GM12864 (cell line): Measurements from ENCODE around the gene GANC.
"Not testable (repeated sequence)": the region's sequence is repeated elsewhere in the genome, so short reads cannot be mapped to it uniquely, and the experiment has no call there.

ENCODE experiments used
- DNase-seq: peaks from one replicate; pipeline ENCODE4 v3.0.0-alpha.2; 2011; ENCODE audit warnings: low read depth
- H3K4me3 ChIP-seq: 2 replicates; pipeline ENCODE4 v1.5.1; 2011; ENCODE audit warnings: mild to moderate bottlenecking, low read depth, low read length, control low read depth
- TF ChIP-seq, protein P1 (sequence below): IDR thresholded peaks from 2 replicates; pipeline ENCODE4 v1.5.1; 2011; ENCODE audit warnings: low read depth, mild to moderate bottlenecking, moderate library complexity, low read length, control low read depth, inconsistent platforms; ENCODE audit errors: missing control alignments

Gene GANC

DNA sequence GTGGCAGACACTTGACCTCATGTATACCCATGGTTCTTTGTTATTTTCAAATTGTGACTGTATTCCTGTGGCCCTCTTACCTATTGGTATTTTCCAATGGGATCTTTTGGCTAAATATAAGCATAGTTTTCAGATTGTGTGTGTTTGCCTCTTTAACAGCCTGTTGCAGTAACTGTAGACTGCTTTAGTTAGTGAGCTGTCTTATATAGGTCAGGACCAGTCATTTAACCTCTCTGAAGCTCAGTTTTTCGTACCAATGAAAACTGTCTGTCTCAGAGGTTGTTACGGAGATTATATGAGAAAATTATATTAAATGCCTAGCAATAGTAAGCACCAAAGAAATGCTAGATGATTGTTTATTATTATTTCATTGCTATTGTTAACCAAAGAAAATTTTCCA is 57.0 kb downstream of the GANC start:
- H3K4me3 ChIP-seq, result no peak overlapping the region
- TF ChIP-seq, protein P1, sequence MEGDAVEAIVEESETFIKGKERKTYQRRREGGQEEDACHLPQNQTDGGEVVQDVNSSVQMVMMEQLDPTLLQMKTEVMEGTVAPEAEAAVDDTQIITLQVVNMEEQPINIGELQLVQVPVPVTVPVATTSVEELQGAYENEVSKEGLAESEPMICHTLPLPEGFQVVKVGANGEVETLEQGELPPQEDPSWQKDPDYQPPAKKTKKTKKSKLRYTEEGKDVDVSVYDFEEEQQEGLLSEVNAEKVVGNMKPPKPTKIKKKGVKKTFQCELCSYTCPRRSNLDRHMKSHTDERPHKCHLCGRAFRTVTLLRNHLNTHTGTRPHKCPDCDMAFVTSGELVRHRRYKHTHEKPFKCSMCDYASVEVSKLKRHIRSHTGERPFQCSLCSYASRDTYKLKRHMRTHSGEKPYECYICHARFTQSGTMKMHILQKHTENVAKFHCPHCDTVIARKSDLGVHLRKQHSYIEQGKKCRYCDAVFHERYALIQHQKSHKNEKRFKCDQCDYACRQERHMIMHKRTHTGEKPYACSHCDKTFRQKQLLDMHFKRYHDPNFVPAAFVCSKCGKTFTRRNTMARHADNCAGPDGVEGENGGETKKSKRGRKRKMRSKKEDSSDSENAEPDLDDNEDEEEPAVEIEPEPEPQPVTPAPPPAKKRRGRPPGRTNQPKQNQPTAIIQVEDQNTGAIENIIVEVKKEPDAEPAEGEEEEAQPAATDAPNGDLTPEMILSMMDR, result no peak
- no peak for DNase-seq

DNA sequence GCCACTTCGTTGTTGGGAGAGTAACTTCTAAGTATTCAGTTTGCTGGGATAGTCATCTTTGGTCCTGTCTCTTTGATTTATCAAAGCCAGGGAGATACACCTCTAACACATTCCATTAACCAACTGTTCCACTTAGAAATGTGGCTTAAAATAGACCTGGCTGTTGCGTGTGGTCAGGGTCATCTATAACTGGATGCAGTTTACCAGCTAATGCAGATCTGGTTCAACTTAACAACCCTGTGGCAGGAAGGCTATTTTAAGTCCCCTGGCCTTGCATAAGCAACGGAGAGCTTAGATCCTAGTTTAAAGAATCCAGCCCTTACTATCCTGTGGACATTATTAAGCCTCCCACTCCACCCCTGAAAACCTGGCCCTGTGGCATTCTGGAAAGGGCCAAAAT is 58.2 kb downstream of the GANC start:
- H3K4me3 ChIP-seq, result no peak overlapping the region
- TF ChIP-seq, protein P1, result no peak
- no peak for DNase-seq

DNA sequence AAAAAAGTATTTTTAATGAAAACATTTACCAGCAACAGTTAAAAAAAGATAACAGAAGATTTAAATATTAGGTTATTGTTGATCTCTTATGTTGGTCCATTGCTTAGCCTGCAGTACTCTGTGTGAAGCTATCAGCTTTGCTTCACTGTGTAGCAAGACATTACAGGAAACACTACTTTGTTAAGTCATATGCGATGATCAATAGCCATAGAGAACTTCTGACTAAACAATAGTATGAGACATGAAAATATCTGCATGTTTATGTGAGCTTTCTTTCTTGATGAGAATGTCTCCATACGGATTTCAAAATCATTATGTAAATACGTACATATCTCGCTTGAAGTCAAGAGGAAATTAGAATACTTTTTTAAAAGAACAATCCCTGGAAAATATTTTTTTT is 59.3 kb downstream of the GANC start:
- no peak for DNase-seq
- TF ChIP-seq, protein P1, result no peak
- no peak overlapping the region for H3K4me3 ChIP-seq

DNA sequence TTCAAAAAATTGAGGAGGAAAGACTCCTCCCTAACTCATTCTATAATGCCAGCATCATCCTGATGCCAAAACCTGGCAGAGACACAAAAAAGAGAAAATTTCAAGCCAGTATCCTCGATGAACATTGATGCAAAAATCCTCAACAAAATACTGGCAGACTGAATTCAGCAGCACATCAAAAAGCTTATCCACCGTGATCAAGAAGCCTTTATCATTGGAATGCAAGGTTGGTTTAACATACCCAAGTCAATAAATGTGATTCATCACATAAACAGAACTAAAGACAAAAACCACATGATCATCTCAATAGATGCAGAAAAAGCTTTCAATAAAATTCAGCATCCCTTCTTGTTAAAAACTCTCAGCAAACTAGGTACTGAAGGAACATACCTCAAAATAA is 62.1 kb downstream of the GANC start:
- DNase-seq, result no peak
- TF ChIP-seq, protein P1, result no peak
- H3K4me3 ChIP-seq, result no peak overlapping the region

DNA sequence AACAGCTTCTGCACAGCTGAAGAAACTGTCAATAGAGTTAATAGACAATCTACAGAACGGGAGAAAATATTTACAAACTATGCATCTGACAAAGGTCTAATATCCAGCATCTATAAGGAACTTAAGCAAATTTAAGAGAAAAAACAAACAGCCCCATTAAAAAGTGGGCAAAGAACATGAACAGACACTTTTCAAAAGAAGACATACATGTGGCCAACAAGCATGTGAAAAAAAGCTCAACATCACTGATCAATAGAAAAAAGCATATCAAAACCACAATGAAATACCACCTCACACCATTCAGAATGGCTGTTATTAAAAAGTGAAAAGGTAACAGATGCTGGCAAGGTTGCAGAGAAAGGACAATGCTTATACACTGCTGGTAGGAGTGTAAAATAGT is 63.6 kb downstream of the GANC start:
- DNase-seq, H3K4me3 ChIP-seq: not testable (repeated sequence)

DNA sequence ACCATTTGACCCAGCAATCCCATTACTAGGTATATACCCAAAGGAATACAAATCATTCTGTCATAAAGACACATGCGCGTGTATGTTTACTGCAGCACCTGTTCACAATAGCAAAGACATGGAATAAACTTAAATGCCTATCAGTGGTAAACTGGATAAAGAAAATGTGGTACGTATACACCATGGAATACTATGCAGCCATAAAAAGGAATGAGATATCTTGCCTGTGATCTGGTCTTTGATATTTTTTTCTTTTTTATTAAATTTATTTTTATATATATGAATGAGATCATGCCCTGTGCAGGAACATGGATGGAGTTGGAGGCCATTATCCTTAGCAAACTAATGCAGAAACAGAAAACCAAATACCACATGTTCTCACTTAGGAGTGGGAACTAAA is 64.1 kb downstream of the GANC start:
- not testable (repeated sequence) for H3K4me3 ChIP-seq, DNase-seq

DNA sequence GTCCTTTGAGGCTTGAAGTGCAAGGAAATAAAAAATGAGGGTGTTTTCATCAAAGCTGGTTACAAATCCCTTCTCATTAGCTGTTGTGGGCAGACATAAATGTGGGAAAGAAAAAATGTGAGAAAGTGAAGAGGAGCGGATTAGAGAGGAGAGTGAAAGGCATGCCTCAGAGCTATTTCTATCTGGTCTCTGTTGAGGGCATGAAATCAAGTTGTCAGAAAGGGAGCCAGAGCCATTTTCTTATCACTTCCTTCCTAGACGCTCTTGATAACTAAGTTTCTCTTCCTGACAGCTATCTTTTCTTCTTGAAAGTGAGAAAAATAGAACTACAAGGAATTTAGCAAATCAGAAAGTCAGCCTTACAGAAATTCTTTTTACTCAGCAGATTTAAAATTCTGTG is 65.5 kb downstream of the GANC start:
- no peak for DNase-seq
- TF ChIP-seq, protein P1, result no peak

DNA sequence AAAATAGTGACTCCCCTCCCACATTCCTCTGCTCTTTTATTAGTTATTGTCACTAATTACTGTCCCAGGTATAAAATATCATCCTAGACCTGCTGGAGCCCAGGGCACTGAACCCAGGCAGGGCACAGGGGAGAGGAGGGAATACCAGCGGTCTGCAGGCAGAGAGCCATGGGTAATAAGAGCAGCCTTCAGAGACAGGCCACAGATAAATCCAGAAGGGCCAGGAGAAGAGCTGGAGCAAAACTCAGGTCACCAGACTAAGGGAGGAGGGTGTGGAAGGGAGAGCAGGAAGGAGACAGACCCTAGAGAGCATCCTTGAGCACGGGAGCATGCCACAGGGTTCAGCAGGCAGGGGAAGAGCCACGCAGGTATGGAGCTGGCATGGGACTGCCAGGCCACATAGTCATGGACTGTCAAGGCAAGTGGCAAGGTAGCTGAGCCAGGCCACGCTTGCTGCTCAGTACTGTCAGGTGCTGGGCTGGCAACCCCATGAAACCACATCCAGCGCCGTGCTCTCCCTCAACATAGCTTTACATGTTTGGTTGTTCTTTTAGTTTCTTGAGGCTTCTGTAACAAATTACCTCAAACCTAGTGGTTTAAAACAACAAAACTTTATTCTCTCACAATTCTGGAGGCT is 70.7 kb downstream of the GANC start:
- H3K4me3 ChIP-seq, result no peak overlapping the region
- no peak for DNase-seq
- TF ChIP-seq, protein P1, result no peak

More for the DNA sequence above, 65.5 kb downstream of the GANC start:
- no peak overlapping the region for H3K4me3 ChIP-seq
